ENCODE data around the gene NAXE.
"Not testable (repeated sequence)": the region's sequence is repeated elsewhere in the genome, so short reads cannot be mapped to it uniquely, and the experiment has no call there.

NAXE gene

GRCh38 chr1:156624814-156625435 is 33.3 kb downstream of the NAXE start:
- peak; percentile 61 for DNase-seq

GRCh38 chr1:156625436-156626078 is 34.0 kb downstream of the NAXE start:
- DNase-seq, result peak; percentile 88

- DNase-seq, result no peak
These were observed 34.5 kb downstream of the NAXE start for GRCh38 chr1:156626079-156626438.

GRCh38 chr1:156627313-156627880 is 35.8 kb downstream of the NAXE start:
- peak; percentile 78 for DNase-seq

GRCh38 chr1:156629823-156630449 is 38.4 kb downstream of the NAXE start:
- no peak for DNase-seq

- not testable (repeated sequence) for DNase-seq
These were observed 39.6 kb downstream of the NAXE start for GRCh38 chr1:156631152-156631551.

GRCh38 chr1:156632355-156632754 is 40.8 kb downstream of the NAXE start:
- no peak for DNase-seq

GRCh38 chr1:156638189-156638985 is 46.8 kb downstream of the NAXE start:
- no peak for DNase-seq

- DNase-seq, result no peak
These were observed 48.1 kb downstream of the NAXE start for GRCh38 chr1:156639601-156640101.

- DNase-seq, result no peak
These were observed 49.5 kb downstream of the NAXE start for GRCh38 chr1:156640842-156641706.

- peak; percentile 67 for DNase-seq
These were observed 50.2 kb downstream of the NAXE start, which contains the start of gene BCAN for GRCh38 chr1:156641761-156642264. Gene BCAN (plus strand): TSS chr1:156642117. CDS start chr1:156646055, 3,938 bp downstream.

GRCh38 chr1:156642265-156643048 is 50.9 kb downstream of the NAXE start:
- no peak for DNase-seq

GRCh38 chr1:156643049-156643777 is 51.6 kb downstream of the NAXE start:
- no peak for DNase-seq

GRCh38 chr1:156643778-156644092 is 52.2 kb downstream of the NAXE start:
- DNase-seq, result no peak

Measured in activated effector memory CD4-positive, alpha-beta T cell treated with anti-CD3 and anti-CD28 coated beads, Interleukin-2, amount 50 U/mL, for 16 hours (primary cell).